ENCODE results near the gene PSMA3.

Gene PSMA3

GRCh38 chr14:58281969-58282368 lies 37.3 kb downstream of the PSMA3 start:
- no peak for TF ChIP-seq CTCF (IDR thresholded peaks at IDR 0.05; ENCODE audit: insufficient read depth, missing control alignments)
- FAIRE-seq (no peak), DNase-seq (ENCODE audit: insufficient read length, low spot score) (no peak)

GRCh38 chr14:58282925-58283593 lies 38.4 kb downstream of the PSMA3 start:
- FAIRE-seq = no peak
- DNase-seq (ENCODE audit: insufficient read length, low spot score) = no peak
- no peak for TF ChIP-seq CTCF (IDR thresholded peaks at IDR 0.05; ENCODE audit: insufficient read depth, missing control alignments)

GRCh38 chr14:58283730-58284129 lies 39.1 kb downstream of the PSMA3 start:
- FAIRE-seq (no peak), DNase-seq (ENCODE audit: insufficient read length, low spot score) (no peak)
- no peak for TF ChIP-seq CTCF (IDR thresholded peaks at IDR 0.05; ENCODE audit: insufficient read depth, missing control alignments)

GRCh38 chr14:58285132-58285531 lies 40.5 kb downstream of the PSMA3 start:
- no peak for TF ChIP-seq CTCF (IDR thresholded peaks at IDR 0.05; ENCODE audit: insufficient read depth, missing control alignments)
- DNase-seq (ENCODE audit: insufficient read length, low spot score) (no peak), FAIRE-seq (no peak)

- FAIRE-seq (no peak), DNase-seq (ENCODE audit: insufficient read length, low spot score) (no peak)
- no peak for TF ChIP-seq CTCF (IDR thresholded peaks at IDR 0.05; ENCODE audit: insufficient read depth, missing control alignments)
Measured at GRCh38 chr14:58287607-58288042, 43.0 kb downstream of the PSMA3 start.

GRCh38 chr14:58288106-58288792 lies 43.6 kb downstream of the PSMA3 start:
- no peak for FAIRE-seq
- no peak for DNase-seq (ENCODE audit: insufficient read length, low spot score)
- TF ChIP-seq CTCF (IDR thresholded peaks at IDR 0.05; ENCODE audit: insufficient read depth, missing control alignments) = no peak

GRCh38 chr14:58291646-58292045 lies 47.0 kb downstream of the PSMA3 start:
- no peak for TF ChIP-seq CTCF (IDR thresholded peaks at IDR 0.05; ENCODE audit: insufficient read depth, missing control alignments)
- DNase-seq (ENCODE audit: insufficient read length, low spot score) = no peak
- no peak for FAIRE-seq

Data from D721Med (cell line).